Measurements from ENCODE around the gene POLD4. TPM values are rescaled to one million over a fixed set of nuclear protein-coding genes. Genes with fewer than 3 reads are reported as not detected.
A peak's percentile ranks its signal among the peaks of the same experiment; 100 is the strongest.

POLD4 gene
- total RNA-seq, 1 donor, result 59.4 TPM

DNA sequence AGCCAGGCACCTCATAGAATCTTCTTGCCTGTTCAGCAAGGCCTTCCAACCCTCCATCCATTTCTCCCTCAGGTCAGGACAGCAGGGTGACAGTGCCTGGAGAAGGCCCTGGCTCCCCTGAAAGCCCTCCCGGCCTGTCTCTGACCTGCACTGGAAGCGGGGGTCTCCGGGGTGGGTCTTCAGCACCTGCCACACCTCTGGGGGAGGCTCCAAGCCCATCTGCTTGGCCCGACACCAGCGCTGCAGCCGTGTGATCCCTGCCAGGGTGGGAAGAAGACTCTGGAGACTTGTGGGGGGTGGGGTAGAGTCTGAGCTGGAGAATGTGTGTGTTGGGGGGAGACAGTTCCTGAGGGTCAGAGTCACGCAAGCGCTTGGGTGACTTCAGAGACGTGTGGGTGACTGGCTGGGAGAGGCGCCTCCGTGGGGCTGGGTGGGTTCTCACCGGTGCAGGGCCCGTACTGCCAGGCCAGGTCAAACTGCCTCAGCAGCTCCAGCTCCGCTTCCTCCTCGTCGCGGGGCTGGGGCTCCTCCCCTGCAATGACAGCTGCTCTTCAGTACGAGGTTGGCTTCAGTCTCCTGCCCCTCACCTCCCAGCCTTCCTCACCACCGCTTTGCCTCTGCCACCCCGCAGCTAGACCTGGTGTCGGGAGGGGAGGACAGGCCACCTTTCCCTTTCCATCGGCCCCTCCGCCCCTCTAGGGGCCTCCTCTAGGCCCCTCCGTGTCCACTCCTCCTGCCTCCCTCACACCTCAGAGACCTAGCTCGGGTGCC, 615 bp downstream of the POLD4 start:
- peaks cover 4% of the 10 kb centered on the region for H3K36me3 ChIP-seq (ENCODE audit: insufficient read depth, low read length)
- H3K27me3 ChIP-seq (ENCODE audit: insufficient read depth, low read length), result no peaks in the 10 kb centered on the region
- peak overlapping the region; percentile 68 for H2AFZ ChIP-seq (ENCODE audit: low read length)
- peak; percentile 72 for DNase-seq (ENCODE audit: insufficient read length, low spot score, missing footprints)
- no peaks in the 10 kb centered on the region for H3K9me3 ChIP-seq (ENCODE audit: low read depth, low read length)
- peak overlapping the region; percentile 91 for H3K4me2 ChIP-seq (ENCODE audit: insufficient read depth, low read length)
- peak overlapping the region; percentile 76 for H3K4me3 ChIP-seq (ENCODE audit: insufficient read depth, low read length)
- H4K20me1 ChIP-seq (ENCODE audit: insufficient read depth, low read length), result no peaks in the 10 kb centered on the region
- H3K4me1 ChIP-seq (ENCODE audit: insufficient read depth, low read length), result peaks cover 74% of the 10 kb centered on the region
- peaks cover 16% of the 10 kb centered on the region for H3K79me2 ChIP-seq (ENCODE audit: insufficient read depth, low read length)
- H3K27ac ChIP-seq (ENCODE audit: low read depth, low read length), result peak overlapping the region; percentile 90
- TF ChIP-seq, protein P1, sequence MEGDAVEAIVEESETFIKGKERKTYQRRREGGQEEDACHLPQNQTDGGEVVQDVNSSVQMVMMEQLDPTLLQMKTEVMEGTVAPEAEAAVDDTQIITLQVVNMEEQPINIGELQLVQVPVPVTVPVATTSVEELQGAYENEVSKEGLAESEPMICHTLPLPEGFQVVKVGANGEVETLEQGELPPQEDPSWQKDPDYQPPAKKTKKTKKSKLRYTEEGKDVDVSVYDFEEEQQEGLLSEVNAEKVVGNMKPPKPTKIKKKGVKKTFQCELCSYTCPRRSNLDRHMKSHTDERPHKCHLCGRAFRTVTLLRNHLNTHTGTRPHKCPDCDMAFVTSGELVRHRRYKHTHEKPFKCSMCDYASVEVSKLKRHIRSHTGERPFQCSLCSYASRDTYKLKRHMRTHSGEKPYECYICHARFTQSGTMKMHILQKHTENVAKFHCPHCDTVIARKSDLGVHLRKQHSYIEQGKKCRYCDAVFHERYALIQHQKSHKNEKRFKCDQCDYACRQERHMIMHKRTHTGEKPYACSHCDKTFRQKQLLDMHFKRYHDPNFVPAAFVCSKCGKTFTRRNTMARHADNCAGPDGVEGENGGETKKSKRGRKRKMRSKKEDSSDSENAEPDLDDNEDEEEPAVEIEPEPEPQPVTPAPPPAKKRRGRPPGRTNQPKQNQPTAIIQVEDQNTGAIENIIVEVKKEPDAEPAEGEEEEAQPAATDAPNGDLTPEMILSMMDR (IDR thresholded peaks at IDR 0.05; ENCODE audit: extremely low read depth, low read depth, low read length), result no peak

DNA sequence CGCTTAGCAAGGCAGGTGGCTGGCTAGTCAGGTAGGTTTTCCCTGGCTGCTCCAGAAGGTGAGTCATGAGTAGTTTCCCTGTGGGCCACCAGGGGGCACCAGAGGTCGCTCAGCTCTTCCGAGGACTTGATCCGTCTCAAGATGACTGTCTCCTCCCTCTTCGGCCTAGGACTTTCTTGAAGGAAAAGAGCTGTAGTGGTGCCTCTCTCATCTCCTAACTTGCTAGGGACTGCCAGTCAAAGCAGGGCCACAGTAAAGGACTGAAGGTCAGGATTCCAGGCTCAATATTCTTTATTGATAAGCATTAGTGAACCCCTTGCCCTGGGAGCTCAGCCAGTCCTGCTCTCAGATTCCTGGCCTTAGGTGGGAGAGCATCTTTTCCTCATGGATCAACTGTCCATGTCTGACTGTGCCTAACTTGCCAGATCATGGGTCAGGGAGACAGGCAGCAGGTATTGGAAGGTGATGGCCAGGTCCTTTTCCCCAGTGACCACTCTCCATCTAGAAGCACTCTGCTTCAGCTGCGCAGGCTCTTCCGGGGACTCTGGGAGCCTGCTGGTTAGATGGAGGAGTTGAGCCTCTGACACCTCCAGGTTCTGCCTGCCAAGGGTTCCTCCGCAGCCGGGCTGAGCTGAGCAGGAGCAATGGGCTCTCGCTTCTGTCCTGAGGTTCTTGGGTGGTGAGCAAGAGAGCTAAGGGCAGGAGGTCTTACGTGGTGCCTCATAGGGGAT, 1.9 kb downstream of the POLD4 start:
- Histone ChIP-seq H3K36me3 (ENCODE audit: insufficient read depth, low read length) (peaks cover 4% of the 10 kb centered on the region), H2AFZ (ENCODE audit: low read length) (no peak overlapping the region), H3K4me1 (ENCODE audit: insufficient read depth, low read length) (peaks cover 71% of the 10 kb centered on the region), H3K27me3 (ENCODE audit: insufficient read depth, low read length) (no peaks in the 10 kb centered on the region), H3K9me3 (ENCODE audit: low read depth, low read length) (no peaks in the 10 kb centered on the region), H4K20me1 (ENCODE audit: insufficient read depth, low read length) (no peaks in the 10 kb centered on the region), H3K27ac (ENCODE audit: low read depth, low read length) (peak overlapping the region; percentile 16), H3K79me2 (ENCODE audit: insufficient read depth, low read length) (peaks cover 12% of the 10 kb centered on the region), H3K4me2 (ENCODE audit: insufficient read depth, low read length) (peak overlapping the region; percentile 12), H3K4me3 (ENCODE audit: insufficient read depth, low read length) (no peak overlapping the region)
- TF ChIP-seq, protein P1 (IDR thresholded peaks at IDR 0.05; ENCODE audit: extremely low read depth, low read depth, low read length), result peak; percentile 94
- peak; percentile 95 for DNase-seq (ENCODE audit: insufficient read length, low spot score, missing footprints)

DNA sequence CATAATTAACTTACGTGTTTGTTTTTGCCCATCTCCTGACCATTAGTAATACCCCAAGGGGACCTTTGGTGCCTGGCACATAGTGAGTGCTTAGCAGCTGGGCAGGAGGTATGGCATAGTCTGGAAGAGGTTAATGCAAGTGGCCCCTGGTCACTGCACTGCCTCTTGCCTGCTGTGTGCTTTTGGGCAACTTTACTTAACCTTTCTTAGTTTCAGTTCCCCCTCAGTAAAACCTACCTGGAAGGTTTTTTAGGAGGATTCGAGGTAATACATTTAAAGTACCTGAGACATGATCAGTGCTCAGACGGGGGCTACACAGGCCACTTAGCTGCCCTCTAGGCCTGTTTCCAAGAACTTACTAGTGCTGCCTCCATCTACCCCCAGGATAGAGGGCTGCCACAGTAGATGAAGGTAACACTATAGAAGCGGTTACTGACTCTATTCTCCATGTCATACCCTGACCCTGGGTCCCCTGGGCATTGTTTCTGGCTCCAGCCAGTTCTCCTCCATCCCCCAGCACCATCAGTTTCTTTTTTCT, 3.3 kb downstream of the POLD4 start:
- Histone ChIP-seq H3K36me3 (ENCODE audit: insufficient read depth, low read length) (peaks cover 4% of the 10 kb centered on the region), H3K4me1 (ENCODE audit: insufficient read depth, low read length) (peaks cover 62% of the 10 kb centered on the region), H3K27me3 (ENCODE audit: insufficient read depth, low read length) (no peaks in the 10 kb centered on the region), H2AFZ (ENCODE audit: low read length) (no peak overlapping the region), H3K79me2 (ENCODE audit: insufficient read depth, low read length) (peaks cover 12% of the 10 kb centered on the region), H3K4me3 (ENCODE audit: insufficient read depth, low read length) (no peak overlapping the region), H3K4me2 (ENCODE audit: insufficient read depth, low read length) (no peak overlapping the region), H4K20me1 (ENCODE audit: insufficient read depth, low read length) (peaks cover 3% of the 10 kb centered on the region), H3K9me3 (ENCODE audit: low read depth, low read length) (no peaks in the 10 kb centered on the region), H3K27ac (ENCODE audit: low read depth, low read length) (no peak overlapping the region)
- DNase-seq (ENCODE audit: insufficient read length, low spot score, missing footprints), result no peak
- TF ChIP-seq, protein P1 (IDR thresholded peaks at IDR 0.05; ENCODE audit: extremely low read depth, low read depth, low read length), result no peak

DNA sequence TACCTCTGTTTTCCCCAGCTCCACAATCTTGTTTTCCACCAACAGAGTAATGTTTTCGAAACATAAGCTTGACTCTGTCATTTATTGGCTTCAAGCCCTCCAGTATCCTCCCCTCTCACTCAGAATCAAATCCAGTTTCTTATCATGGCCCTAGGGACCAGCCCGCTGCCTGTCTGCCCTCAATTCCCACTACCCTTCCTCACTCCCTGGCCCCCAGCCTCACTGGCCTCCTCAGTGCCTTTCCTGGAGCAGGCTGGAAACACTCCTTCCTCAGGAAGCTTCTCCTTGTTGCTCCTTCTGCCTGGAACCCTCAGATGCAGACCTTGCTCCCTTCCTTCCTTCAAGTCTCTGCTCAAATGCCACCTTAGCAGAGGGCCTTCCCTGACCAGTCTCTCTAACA, 3.9 kb downstream of the POLD4 start:
- no peak overlapping the region for H3K27ac ChIP-seq (ENCODE audit: low read depth, low read length)
- no peaks in the 10 kb centered on the region for H3K9me3 ChIP-seq (ENCODE audit: low read depth, low read length)
- peaks cover 4% of the 10 kb centered on the region for H3K36me3 ChIP-seq (ENCODE audit: insufficient read depth, low read length)
- peaks cover 3% of the 10 kb centered on the region for H4K20me1 ChIP-seq (ENCODE audit: insufficient read depth, low read length)
- no peak overlapping the region for H2AFZ ChIP-seq (ENCODE audit: low read length)
- TF ChIP-seq, protein P1 (IDR thresholded peaks at IDR 0.05; ENCODE audit: extremely low read depth, low read depth, low read length), result no peak
- H3K4me1 ChIP-seq (ENCODE audit: insufficient read depth, low read length), result peaks cover 57% of the 10 kb centered on the region
- no peaks in the 10 kb centered on the region for H3K27me3 ChIP-seq (ENCODE audit: insufficient read depth, low read length)
- no peak overlapping the region for H3K4me2 ChIP-seq (ENCODE audit: insufficient read depth, low read length)
- no peak overlapping the region for H3K4me3 ChIP-seq (ENCODE audit: insufficient read depth, low read length)
- H3K79me2 ChIP-seq (ENCODE audit: insufficient read depth, low read length), result peaks cover 12% of the 10 kb centered on the region
- DNase-seq (ENCODE audit: insufficient read length, low spot score, missing footprints), result peak; percentile 23
